HEK293T (cell line): ENCODE results near the gene MRPS27.

Experiments used
- BHLHE40 ChIP-seq: fragments of 450-650 bp; IDR thresholded peaks from 2 replicates; pipeline ENCODE4 v1.6.1; 2016; ENCODE audit warnings: mild to moderate bottlenecking, moderate library complexity, borderline replicate concordance
- ELF4 ChIP-seq: fragments of 450-650 bp; IDR thresholded peaks from 2 replicates; pipeline ENCODE4 v1.6.1; 2017; ENCODE audit warnings: antibody characterized with exemption
- FOXK2 ChIP-seq: fragments of 450-650 bp; IDR thresholded peaks from 2 replicates; pipeline ENCODE4 v1.6.1; 2016; ENCODE audit warnings: mild to moderate bottlenecking
- FOXM1 ChIP-seq: fragments of 450-650 bp; IDR thresholded peaks from 2 replicates; pipeline ENCODE4 v1.6.1; 2017; ENCODE audit warnings: mild to moderate bottlenecking, borderline replicate concordance
- HDGF ChIP-seq: fragments of 450-650 bp; IDR thresholded peaks from 2 replicates; pipeline ENCODE4 v1.6.1; 2017; ENCODE audit warnings: antibody characterized with exemption, borderline replicate concordance
- NFRKB ChIP-seq: fragments of 450-650 bp; IDR thresholded peaks from 2 replicates; pipeline ENCODE4 v1.6.1; 2016; ENCODE audit warnings: mild to moderate bottlenecking, moderate library complexity
- SP1 ChIP-seq: fragments of 450-650 bp; IDR thresholded peaks from 2 replicates; pipeline ENCODE4 v1.6.1; 2017
- SUZ12 ChIP-seq: fragments of 450-650 bp; IDR thresholded peaks from 2 replicates; pipeline ENCODE4 v1.6.1; 2016; ENCODE audit warnings: mild to moderate bottlenecking
- TARDBP ChIP-seq: fragments of 450-650 bp; IDR thresholded peaks from 2 replicates; pipeline ENCODE4 v1.6.1; 2016
- ZNF384 ChIP-seq: fragments of 450-650 bp; IDR thresholded peaks from 2 replicates; pipeline ENCODE4 v1.6.1; 2016
- TF ChIP-seq, protein P1 (sequence below): fragments of 450-650 bp; IDR thresholded peaks from 2 replicates; pipeline ENCODE4 v1.6.1; 2016

DNA sequence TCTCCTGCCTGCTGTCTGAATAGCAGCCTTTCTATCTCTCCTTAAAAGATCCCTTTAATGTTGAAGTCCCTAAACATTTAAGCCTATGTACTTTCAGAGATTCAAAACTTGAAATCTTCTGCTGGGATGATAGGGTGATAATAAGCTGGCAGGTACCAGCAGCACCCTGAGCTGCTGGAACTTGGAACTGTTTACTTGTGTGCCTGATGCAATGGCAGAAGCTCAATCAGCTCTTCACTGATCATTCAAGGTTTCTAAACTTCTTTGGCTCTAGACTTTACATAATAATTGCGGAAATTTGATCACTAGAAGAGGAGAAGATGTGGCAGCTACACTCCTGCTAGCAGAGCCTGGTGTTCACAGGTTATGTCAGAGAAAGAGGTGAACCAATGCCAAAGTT is 27.6 kb downstream of the MRPS27 start:
- no peak for TF ChIP-seq SP1
- TF ChIP-seq HDGF = no peak
- TF ChIP-seq, protein P1, sequence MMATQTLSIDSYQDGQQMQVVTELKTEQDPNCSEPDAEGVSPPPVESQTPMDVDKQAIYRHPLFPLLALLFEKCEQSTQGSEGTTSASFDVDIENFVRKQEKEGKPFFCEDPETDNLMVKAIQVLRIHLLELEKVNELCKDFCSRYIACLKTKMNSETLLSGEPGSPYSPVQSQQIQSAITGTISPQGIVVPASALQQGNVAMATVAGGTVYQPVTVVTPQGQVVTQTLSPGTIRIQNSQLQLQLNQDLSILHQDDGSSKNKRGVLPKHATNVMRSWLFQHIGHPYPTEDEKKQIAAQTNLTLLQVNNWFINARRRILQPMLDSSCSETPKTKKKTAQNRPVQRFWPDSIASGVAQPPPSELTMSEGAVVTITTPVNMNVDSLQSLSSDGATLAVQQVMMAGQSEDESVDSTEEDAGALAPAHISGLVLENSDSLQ = no peak
- no peak for TF ChIP-seq TARDBP
- TF ChIP-seq BHLHE40 = no peak
- no peak for TF ChIP-seq ELF4
- no peak for TF ChIP-seq FOXM1
- TF ChIP-seq SUZ12 = no peak
- no peak for TF ChIP-seq NFRKB
- TF ChIP-seq ZNF384 = no peak
- no peak for TF ChIP-seq FOXK2
